Gastroesophageal sphincter (tissue), 4 donors: ENCODE measurements around the gene THSD4. TPM values are rescaled to one million over a fixed set of nuclear protein-coding genes. Genes with fewer than 3 reads are reported as not detected.
A peak's percentile ranks its signal among the peaks of the same experiment; 100 is the strongest.

Source experiments
- ATAC-seq: fragments of 150-250 bp; one replicate; pipeline ENCODE4 v1.9.1; 2016; ENCODE audit warnings: mild to moderate bottlenecking, moderate library complexity
- H3K27ac ChIP-seq, 4 donors: fragments of 200-600 bp; sonication (generic) in 3 of 4; 1 replicate in 3 of 4; 2 replicates in 1 of 4; pipeline ENCODE4 v1.5.1; 2016 to 2019
- H3K27me3 ChIP-seq: fragments of 200-600 bp; sonication (generic); one replicate; pipeline ENCODE4 v1.5.1; 2019
- H3K36me3 ChIP-seq, 2 donors: fragments of 200-600 bp; sonication (generic); one replicate each; pipeline ENCODE4 v1.5.1; 2019; ENCODE audit warnings: control low read depth in 1 of 2
- H3K4me1 ChIP-seq, 3 donors: fragments of 200-600 bp; sonication (generic); 1 replicate in 2 of 3; 2 replicates in 1 of 3; pipeline ENCODE4 v1.5.1; 2016 to 2019; ENCODE audit warnings: control low read depth in 2 of 3
- H3K4me3 ChIP-seq, 2 donors: fragments of 200-600 bp; sonication (generic); one replicate each; pipeline ENCODE4 v1.5.1; 2019; ENCODE audit warnings: mild to moderate bottlenecking in 1 of 2, moderate library complexity in 1 of 2
- H3K9me3 ChIP-seq, 3 donors: fragments of 200-600 bp; sonication (generic); one replicate each; pipeline ENCODE4 v1.5.1; 2017 to 2019; ENCODE audit warnings: control low read depth in 2 of 3
- EP300 ChIP-seq: sonication (generic); formaldehyde crosslinking; IDR thresholded peaks from one replicate; pipeline ENCODE4 v1.6.1; 2017; ENCODE audit warnings: antibody characterized with exemption, mild to moderate bottlenecking
- POLR2A ChIP-seq, 2 donors: fragments of 450-650 bp; IDR thresholded peaks; one replicate each; pipeline ENCODE4 v1.6.1; 2017; ENCODE audit warnings: antibody characterized with exemption in 2 of 2, mild to moderate bottlenecking in 2 of 2, moderate library complexity in 1 of 2
- POLR2AphosphoS5 ChIP-seq: sonication (generic); formaldehyde crosslinking; IDR thresholded peaks from one replicate; pipeline ENCODE4 v1.6.1; 2017; ENCODE audit warnings: antibody characterized with exemption
- WGBS, 2 donors: methylation state at CpG; one replicate each; pipeline ENCODE4 v1.1.5; 2018; ENCODE audit warnings: low coverage in 1 of 2; 5-methylcytosine and 5-hydroxymethylcytosine counted together
- total RNA-seq, 4 donors: library from RNA; depleted of rRNA; stranded (reverse); fragments of >200 nt; gene quantifications; one replicate each; pipeline ENCODE4 v1.1.0, GENCODE V29; 2016
- TF ChIP-seq, protein P1 (sequence below), 4 experiments: fragments of 200-600 bp in 2 of 4; fragments of 450-650 bp in 2 of 4; sonication (generic) in 1 of 4; IDR thresholded peaks; one replicate each; pipeline ENCODE4 v1.5.1; 2017 to 2019; ENCODE audit warnings: antibody characterized with exemption in 4 of 4, mild to moderate bottlenecking in 2 of 4, moderate library complexity in 2 of 4

THSD4 gene
- total RNA-seq, 4 donors from 2014 or later = 4.6 to 28.5 (median 17.6) TPM

DNA sequence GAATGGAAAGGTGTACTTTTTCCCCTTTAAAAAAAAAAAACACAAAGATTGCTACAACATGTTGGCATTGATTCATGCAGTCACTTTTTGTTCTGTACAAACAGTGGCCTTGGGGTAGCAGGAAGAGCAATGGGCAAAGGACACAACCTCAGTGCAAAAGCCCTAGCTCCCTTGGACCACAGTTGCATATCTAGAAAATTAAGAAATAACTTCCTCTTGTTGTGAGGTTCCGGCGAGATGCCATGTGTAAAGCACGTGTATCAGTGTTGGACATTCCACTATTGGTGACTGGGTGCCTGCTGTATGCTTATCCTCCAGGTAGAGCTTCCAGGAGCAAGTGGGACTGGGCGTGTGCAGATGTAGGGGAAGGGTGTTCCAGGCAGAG is 164.5 kb downstream of the THSD4 start:
- ATAC-seq = peak; percentile 11
- H3K9me3 ChIP-seq = no peaks in the 10 kb centered on the region
- no peaks in the 10 kb centered on the region for H3K36me3 ChIP-seq
- no peaks in the 10 kb centered on the region for H3K27me3 ChIP-seq
- no peak overlapping the region for H3K4me3 ChIP-seq
- peak overlapping the region; percentile 67 to 81 (median 72) for H3K27ac ChIP-seq
- TF ChIP-seq POLR2AphosphoS5 (no peak), POLR2A (IDR thresholded peaks at IDR 0.05) (no peak), EP300 (no peak)
- TF ChIP-seq, protein P1, sequence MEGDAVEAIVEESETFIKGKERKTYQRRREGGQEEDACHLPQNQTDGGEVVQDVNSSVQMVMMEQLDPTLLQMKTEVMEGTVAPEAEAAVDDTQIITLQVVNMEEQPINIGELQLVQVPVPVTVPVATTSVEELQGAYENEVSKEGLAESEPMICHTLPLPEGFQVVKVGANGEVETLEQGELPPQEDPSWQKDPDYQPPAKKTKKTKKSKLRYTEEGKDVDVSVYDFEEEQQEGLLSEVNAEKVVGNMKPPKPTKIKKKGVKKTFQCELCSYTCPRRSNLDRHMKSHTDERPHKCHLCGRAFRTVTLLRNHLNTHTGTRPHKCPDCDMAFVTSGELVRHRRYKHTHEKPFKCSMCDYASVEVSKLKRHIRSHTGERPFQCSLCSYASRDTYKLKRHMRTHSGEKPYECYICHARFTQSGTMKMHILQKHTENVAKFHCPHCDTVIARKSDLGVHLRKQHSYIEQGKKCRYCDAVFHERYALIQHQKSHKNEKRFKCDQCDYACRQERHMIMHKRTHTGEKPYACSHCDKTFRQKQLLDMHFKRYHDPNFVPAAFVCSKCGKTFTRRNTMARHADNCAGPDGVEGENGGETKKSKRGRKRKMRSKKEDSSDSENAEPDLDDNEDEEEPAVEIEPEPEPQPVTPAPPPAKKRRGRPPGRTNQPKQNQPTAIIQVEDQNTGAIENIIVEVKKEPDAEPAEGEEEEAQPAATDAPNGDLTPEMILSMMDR (IDR thresholded peaks at IDR 0.05) = no peak
- 61% methylated on average over 3 of the region's 4 CpGs; no CpG with 5 or more reads in 1 of the 2 donors for WGBS, 2 donors
- H3K4me1 ChIP-seq = peaks cover 9 to 49% (median 10%) of the 10 kb centered on the region in 3 donors

DNA sequence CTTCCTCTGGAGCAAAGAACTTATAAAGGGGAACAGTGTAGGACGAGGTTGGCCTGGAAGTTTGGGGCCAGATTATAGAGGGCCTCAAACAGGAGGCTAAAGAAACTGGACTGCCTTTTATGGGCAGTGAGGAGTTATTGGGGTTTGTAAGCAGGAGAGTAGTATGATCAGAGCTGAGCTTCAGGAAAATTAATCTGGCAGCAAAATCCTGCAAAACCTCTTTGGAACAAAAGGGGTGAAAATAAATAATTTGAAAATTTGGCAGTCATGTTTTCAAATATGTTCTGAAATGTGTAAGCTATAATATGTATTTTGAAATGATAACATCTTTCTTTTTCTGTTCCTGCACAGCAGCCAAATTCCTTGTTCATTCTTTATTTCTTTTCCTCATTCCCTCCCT is 164.9 kb downstream of the THSD4 start:
- ATAC-seq = no peak
- Histone ChIP-seq H3K9me3 (no peaks in the 10 kb centered on the region), H3K4me1 (peaks cover 9 to 49% (median 10%) of the 10 kb centered on the region in 3 donors), H3K27ac (peak overlapping the region; percentile 67 to 81 (median 72)), H3K36me3 (no peaks in the 10 kb centered on the region), H3K27me3 (no peaks in the 10 kb centered on the region), H3K4me3 (no peak overlapping the region)
- TF ChIP-seq POLR2A (IDR thresholded peaks at IDR 0.05) (no peak), POLR2AphosphoS5 (no peak), EP300 (no peak)
- TF ChIP-seq, protein P1 (IDR thresholded peaks at IDR 0.05) = no peak
- 57 to 63% methylated on average over 1 of the region's 1 CpG for WGBS, 2 donors

DNA sequence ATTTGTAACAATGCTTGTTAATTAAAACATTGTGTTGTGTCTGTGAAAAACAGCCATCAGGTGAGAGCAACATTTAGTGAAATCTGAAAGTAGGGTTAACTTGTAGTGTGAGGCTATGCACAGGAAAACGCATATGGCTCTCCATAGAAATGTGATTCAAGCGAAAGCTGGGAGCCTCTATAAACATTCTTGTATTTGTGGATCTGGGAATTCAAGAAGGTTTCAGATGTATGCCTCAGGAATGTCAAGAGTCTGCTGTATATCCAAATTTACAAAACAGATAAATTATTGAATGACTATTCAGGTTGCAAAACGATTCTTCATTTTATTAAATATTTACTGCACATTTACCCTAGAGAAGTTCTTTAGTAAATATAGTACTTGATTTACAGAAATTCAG is 166.0 kb downstream of the THSD4 start:
- no peak for ATAC-seq
- Histone ChIP-seq H3K4me1 (peaks cover 9 to 49% (median 10%) of the 10 kb centered on the region in 3 donors), H3K27me3 (no peaks in the 10 kb centered on the region), H3K36me3 (no peaks in the 10 kb centered on the region), H3K27ac (peak overlapping the region in 3 of 4 donors; percentile 0 to 81 (median 72)), H3K4me3 (no peak overlapping the region), H3K9me3 (no peaks in the 10 kb centered on the region)
- TF ChIP-seq, protein P1 (IDR thresholded peaks at IDR 0.05) = no peak
- TF ChIP-seq EP300 = no peak
- TF ChIP-seq POLR2A (IDR thresholded peaks at IDR 0.05) = no peak
- no peak for TF ChIP-seq POLR2AphosphoS5
- WGBS, 2 donors = 84 to 86% methylated on average over 3 of the region's 3 CpGs

DNA sequence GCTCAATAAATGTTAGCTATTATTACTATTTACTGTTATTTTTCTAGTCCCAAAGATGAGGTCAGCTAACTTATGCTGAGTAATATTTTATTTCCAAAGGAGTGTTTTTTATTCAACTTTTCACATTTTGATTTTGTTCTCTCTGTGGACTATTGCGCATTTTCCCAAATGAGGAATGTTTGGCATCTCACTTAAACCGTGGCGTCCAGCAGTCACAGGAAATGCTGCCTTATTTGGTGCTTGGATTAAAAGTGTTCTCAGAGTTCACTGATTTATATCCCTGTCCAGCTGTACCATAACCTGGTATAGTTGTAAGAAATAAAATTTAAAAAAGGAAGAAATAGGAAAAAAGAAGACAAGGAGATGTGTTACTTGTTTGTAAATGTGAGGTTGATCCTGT is 166.8 kb downstream of the THSD4 start:
- Histone ChIP-seq H3K4me3 (no peak overlapping the region), H3K4me1 (peaks cover 9 to 49% (median 10%) of the 10 kb centered on the region in 3 donors), H3K9me3 (no peaks in the 10 kb centered on the region), H3K36me3 (no peaks in the 10 kb centered on the region), H3K27ac (peak overlapping the region; percentile 42 to 81 (median 66)), H3K27me3 (no peaks in the 10 kb centered on the region)
- TF ChIP-seq EP300 = no peak
- TF ChIP-seq POLR2A (IDR thresholded peaks at IDR 0.05) = no peak
- TF ChIP-seq POLR2AphosphoS5 = peak; percentile 70
- TF ChIP-seq, protein P1 (IDR thresholded peaks at IDR 0.05) = no peak
- ATAC-seq = peak; percentile 48
- WGBS, 2 donors = 20 to 25% methylated on average over 3 of the region's 3 CpGs

DNA sequence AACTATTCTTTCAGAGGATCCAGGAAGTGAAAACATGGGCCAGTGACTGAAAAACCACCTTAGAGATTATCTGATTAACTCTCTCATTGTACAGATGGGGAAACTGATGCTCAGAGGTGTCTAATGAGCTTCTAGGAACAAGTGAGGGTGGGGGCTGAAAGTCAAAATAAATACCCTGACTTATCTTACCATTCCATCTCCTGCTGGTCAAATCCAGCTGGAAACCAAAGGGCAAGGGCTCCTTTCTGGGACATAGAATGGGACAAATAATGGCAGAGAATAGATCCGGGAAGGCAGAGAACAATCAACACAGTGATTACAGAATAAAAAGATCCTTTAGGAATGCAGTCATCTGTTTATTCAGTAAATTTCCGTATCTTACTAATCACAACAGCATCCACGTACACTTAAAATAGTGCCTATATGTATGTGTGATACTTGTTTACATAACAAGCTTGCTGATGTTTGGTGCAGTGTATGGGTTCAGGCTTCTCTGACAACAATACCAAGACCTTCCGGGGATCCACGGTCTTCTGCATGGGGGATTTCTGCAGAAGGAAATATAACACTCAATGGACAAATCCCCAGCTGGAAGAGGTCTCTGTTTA is 173.2 kb downstream of the THSD4 start:
- WGBS, 2 donors = 86 to 93% methylated on average over 5 of the region's 5 CpGs
- Histone ChIP-seq H3K4me3 (no peak overlapping the region), H3K36me3 (no peaks in the 10 kb centered on the region), H3K4me1 (no peaks in the 10 kb centered on the region), H3K27ac (no peak overlapping the region), H3K9me3 (no peaks in the 10 kb centered on the region), H3K27me3 (no peaks in the 10 kb centered on the region)
- no peak for ATAC-seq
- TF ChIP-seq, protein P1 (IDR thresholded peaks at IDR 0.05) = no peak
- TF ChIP-seq POLR2AphosphoS5 (no peak), POLR2A (IDR thresholded peaks at IDR 0.05) (no peak), EP300 (no peak)
